Spleen (tissue), 11 donors: ENCODE measurements around the gene ENOSF1. TPM values are rescaled to one million over a fixed set of nuclear protein-coding genes. Genes with fewer than 3 reads are reported as not detected.

Experiments used
- DNase-seq: peaks from one replicate; pipeline ENCODE4 v3.0.0-alpha.2; 2020
- H3K27ac ChIP-seq, 8 donors: fragments of 200-600 bp; sonication (generic) in 7 of 8; 1 replicate in 4 of 8; 2 replicates in 4 of 8; pipeline versions ENCODE4 v1.5.0 to v1.8.0; 2016 to 2021; ENCODE audit warnings: inconsistent platforms in 4 of 8, mild to moderate bottlenecking in 4 of 8, moderate library complexity in 1 of 8
- H3K27me3 ChIP-seq, 7 donors: fragments of 200-600 bp; sonication (generic) in 6 of 7; replicated peaks in 1 of 7; 1 replicate in 4 of 7; 2 replicates in 3 of 7; pipeline versions ENCODE4 v1.5.0 to v1.8.0; 2016 to 2021; ENCODE audit warnings: inconsistent platforms in 3 of 7, mild to moderate bottlenecking in 1 of 7
- H3K36me3 ChIP-seq, 6 donors: fragments of 200-600 bp; sonication (generic) in 5 of 6; 1 replicate in 4 of 6; 2 replicates in 2 of 6; pipeline versions ENCODE4 v1.5.0 to v1.8.0; 2016 to 2021; ENCODE audit warnings: inconsistent platforms in 2 of 6
- H3K4me1 ChIP-seq, 6 donors: fragments of 200-600 bp; sonication (generic) in 5 of 6; 1 replicate in 3 of 6; 2 replicates in 3 of 6; pipeline versions ENCODE4 v1.5.0 to v1.8.0; 2016 to 2021; ENCODE audit warnings: inconsistent platforms in 3 of 6
- H3K4me3 ChIP-seq, 8 donors: fragments of 200-600 bp; sonication (generic) in 7 of 8; 1 replicate in 4 of 8; 2 replicates in 4 of 8; pipeline versions ENCODE4 v1.5.0 to v1.8.0; 2016 to 2021; ENCODE audit warnings: inconsistent platforms in 4 of 8, mild to moderate bottlenecking in 4 of 8, moderate library complexity in 2 of 8
- H3K9me3 ChIP-seq, 8 donors: fragments of 200-600 bp; sonication (generic) in 7 of 8; 1 replicate in 4 of 8; 2 replicates in 4 of 8; pipeline versions ENCODE4 v1.5.0 to v1.8.0; 2016 to 2021; ENCODE audit warnings: inconsistent platforms in 4 of 8
- POLR2A ChIP-seq, 3 donors: fragments of 450-650 bp; IDR thresholded peaks; one replicate each; pipeline ENCODE4 v1.5.1; 2017; ENCODE audit warnings: antibody characterized with exemption in 3 of 3, mild to moderate bottlenecking in 1 of 3
- POLR2AphosphoS5 ChIP-seq, 3 donors: sonication (generic); formaldehyde crosslinking; IDR thresholded peaks; one replicate each; pipeline ENCODE4 v1.5.1; 2017; ENCODE audit warnings: antibody characterized with exemption in 3 of 3
- WGBS, 5 donors: extraction: QIAGEN DNeasy Blood & Tissue Kit in 3 of 5; methylation state at CpG; one replicate each; pipeline versions ENCODE4 v1.1.5 to v1.1.7; 2013 to 2018; 5-methylcytosine and 5-hydroxymethylcytosine counted together
- intact Hi-C: fragments of 100-400 bp; cut with DNase I; formaldehyde crosslinking; loops from one replicate; pipeline ENCODE4 v1.15.0; 2023; ENCODE audit warnings: low total_unique reads
- polyA plus RNA-seq, 3 donors: library from polyadenylated mRNA; stranded (reverse); fragments of 200-250 nt; gene quantifications; one replicate each; pipeline ENCODE4 v1.2.1, GENCODE V29; 2013
- total RNA-seq, 7 donors: library from RNA; depleted of rRNA in 3 of 7; stranded (reverse); fragments of >200 nt in 3 of 7; fragmentation: NEBNext Ultra II Directional in 4 of 7; extraction: Animal tissue kit (Norgen Biotek cat#: 25700) in 4 of 7; gene quantifications; one replicate each; pipeline versions ENCODE4 v1.1.0 to v1.2.1, GENCODE V29; 2016 to 2021
- TF ChIP-seq, protein P1 (sequence below), 11 experiments: fragments of 200-600 bp in 7 of 11; fragments of 450-650 bp in 4 of 11; sonication (generic) in 4 of 11; IDR thresholded peaks in 8 of 11; conservative IDR thresholded peaks in 3 of 11; 1 replicate in 7 of 11; 2 replicates in 4 of 11; pipeline versions ENCODE4 v1.4.0 to v1.8.0; 2016 to 2021; ENCODE audit warnings: antibody characterized with exemption in 11 of 11, inconsistent platforms in 4 of 11, mild to moderate bottlenecking in 1 of 11
- donor health status: healthy with polysubstance abuse.
- donor health status: DM: no; HTN: no; CAD: no; lungs with moderate emphysema.
- donor health status: DM: no; HTN: no; CAD: no.
- donor health status: Bipolar disorder and iron deficiency.
- donor health status: healthy.
- donor health status: DM: no; HTN: no; CAD: no.
- donor health status: DM: yes; HTN: yes; CAD: no.

The ENOSF1 gene
- total and polyA plus RNA-seq, 10 donors = 28.2 to 125 (median 74.3) TPM

DNA sequence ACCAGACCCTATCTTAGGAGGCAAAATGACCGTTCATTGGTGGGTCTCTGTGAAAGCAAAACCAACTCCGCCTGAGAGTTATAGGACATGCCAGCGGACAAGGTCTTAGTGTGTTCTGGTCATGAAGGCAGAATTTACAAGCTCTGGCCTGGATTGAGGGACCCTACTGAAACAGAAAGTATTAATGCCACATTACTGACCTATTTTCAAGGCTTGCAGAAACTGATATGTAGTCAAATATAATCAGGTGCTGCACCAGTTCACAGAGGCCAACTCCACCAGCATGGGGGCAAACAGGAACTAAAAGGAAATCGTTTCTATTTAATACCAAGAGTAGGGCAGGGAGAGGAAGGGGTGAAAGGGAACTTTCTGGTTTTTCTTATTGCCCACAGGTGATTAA lies 35.3 kb downstream of the ENOSF1 start:
- H3K27ac ChIP-seq = no peak overlapping the region
- no peaks in the 10 kb centered on the region for H3K27me3 ChIP-seq
- peaks cover 0 to 100% (median 58%) of the 10 kb centered on the region in 6 donors for H3K36me3 ChIP-seq
- WGBS, 5 donors = 48 to 78% (median 59%) methylated on average over 4 of the region's 4 CpGs
- TF ChIP-seq, protein P1, sequence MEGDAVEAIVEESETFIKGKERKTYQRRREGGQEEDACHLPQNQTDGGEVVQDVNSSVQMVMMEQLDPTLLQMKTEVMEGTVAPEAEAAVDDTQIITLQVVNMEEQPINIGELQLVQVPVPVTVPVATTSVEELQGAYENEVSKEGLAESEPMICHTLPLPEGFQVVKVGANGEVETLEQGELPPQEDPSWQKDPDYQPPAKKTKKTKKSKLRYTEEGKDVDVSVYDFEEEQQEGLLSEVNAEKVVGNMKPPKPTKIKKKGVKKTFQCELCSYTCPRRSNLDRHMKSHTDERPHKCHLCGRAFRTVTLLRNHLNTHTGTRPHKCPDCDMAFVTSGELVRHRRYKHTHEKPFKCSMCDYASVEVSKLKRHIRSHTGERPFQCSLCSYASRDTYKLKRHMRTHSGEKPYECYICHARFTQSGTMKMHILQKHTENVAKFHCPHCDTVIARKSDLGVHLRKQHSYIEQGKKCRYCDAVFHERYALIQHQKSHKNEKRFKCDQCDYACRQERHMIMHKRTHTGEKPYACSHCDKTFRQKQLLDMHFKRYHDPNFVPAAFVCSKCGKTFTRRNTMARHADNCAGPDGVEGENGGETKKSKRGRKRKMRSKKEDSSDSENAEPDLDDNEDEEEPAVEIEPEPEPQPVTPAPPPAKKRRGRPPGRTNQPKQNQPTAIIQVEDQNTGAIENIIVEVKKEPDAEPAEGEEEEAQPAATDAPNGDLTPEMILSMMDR (IDR thresholded peaks at IDR 0.05 in 8 of 11, conservative IDR thresholded peaks at IDR 0.05 in 3 of 11) = no peak
- DNase-seq = no peak
- no peaks in the 10 kb centered on the region for H3K9me3 ChIP-seq
- intact Hi-C loops = no loop called here
- H3K4me3 ChIP-seq = no peak overlapping the region
- H3K4me1 ChIP-seq = peaks cover 0 to 3% (median 0%) of the 10 kb centered on the region in 6 donors

DNA sequence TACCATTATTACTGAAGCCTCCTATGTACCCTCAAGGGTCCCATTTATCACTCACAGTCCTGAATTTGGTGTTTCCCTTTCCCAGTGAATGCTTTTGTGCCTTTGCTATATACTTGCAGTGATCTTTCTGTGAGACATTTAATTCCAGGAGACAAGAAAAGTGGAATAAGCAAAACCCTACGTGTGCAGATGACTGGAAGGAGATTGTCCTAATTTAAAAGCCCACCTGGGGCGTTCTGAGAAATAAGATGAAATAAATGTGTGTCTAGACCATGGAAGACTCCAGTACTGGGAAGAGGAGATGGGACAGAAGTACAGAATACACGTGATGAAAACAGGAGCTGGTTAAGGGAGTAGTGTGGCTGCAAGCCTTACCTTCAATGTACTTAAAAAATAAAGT lies 35.7 kb downstream of the ENOSF1 start:
- WGBS, 5 donors = 87 to 96% (median 93%) methylated on average over 3 of the region's 3 CpGs
- H3K9me3 ChIP-seq = no peaks in the 10 kb centered on the region
- no peak overlapping the region for H3K27ac ChIP-seq
- H3K36me3 ChIP-seq = peaks cover 0 to 100% (median 57%) of the 10 kb centered on the region in 6 donors
- TF ChIP-seq, protein P1 (IDR thresholded peaks at IDR 0.05 in 8 of 11, conservative IDR thresholded peaks at IDR 0.05 in 3 of 11) = no peak
- TF ChIP-seq POLR2AphosphoS5 (IDR thresholded peaks at IDR 0.05) = no peak
- no peak for TF ChIP-seq POLR2A (IDR thresholded peaks at IDR 0.05)
- intact Hi-C loops = no loop called here
- no peaks in the 10 kb centered on the region for H3K27me3 ChIP-seq
- no peak for DNase-seq
- no peaks in the 10 kb centered on the region for H3K4me1 ChIP-seq
- H3K4me3 ChIP-seq = no peak overlapping the region

DNA sequence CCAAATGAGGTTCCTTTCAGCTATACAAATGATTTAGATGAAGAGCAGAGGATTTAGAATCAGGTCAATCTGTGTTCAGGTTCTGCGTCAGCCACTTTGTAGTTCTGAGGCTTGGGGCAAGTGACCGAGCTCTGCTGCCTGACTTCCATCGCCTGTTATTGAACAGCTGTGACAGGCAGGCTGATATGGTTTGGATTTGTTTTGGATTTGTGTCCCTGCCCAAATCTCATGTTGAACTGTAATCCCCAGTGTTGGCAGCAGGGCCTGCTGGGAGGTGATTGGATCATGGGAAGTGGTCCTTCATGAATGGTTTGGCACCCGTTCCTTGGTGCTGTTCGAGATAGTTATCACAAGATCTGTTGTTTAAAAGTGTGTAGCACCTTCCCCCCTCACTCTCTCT lies 36.4 kb downstream of the ENOSF1 start:
- no peaks in the 10 kb centered on the region for H3K4me1 ChIP-seq
- peaks cover 0 to 100% (median 57%) of the 10 kb centered on the region in 6 donors for H3K36me3 ChIP-seq
- H3K9me3 ChIP-seq = no peaks in the 10 kb centered on the region
- intact Hi-C loops = no loop called here
- H3K27ac ChIP-seq = no peak overlapping the region
- no peak overlapping the region for H3K4me3 ChIP-seq
- no peaks in the 10 kb centered on the region for H3K27me3 ChIP-seq
- no peak for DNase-seq
- TF ChIP-seq, protein P1 (IDR thresholded peaks at IDR 0.05 in 8 of 11, conservative IDR thresholded peaks at IDR 0.05 in 3 of 11) = no peak
- TF ChIP-seq POLR2A (IDR thresholded peaks at IDR 0.05) = no peak
- 88 to 94% (median 93%) methylated on average over 5 of the region's 5 CpGs for WGBS, 5 donors

DNA sequence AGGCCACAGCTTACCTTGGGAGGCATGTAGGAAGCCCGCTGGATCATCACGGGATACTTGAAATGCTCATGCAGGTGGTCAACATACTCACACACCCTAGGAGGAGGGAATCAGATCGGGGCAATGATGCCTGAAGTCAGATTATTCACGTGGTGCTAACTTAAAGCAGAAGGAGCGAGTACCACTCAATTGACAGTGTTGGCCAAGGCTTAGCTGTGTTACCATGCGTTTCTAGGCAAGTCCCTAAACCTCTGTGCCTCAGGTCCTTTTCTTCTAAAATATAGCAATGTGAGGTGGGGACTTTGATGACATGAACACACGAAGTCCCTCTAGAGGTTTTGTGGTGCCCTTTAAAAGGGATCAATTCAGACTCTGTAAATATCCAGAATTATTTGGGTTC lies 37.1 kb downstream of the ENOSF1 start:
- no peak overlapping the region for H3K27ac ChIP-seq
- intact Hi-C loops = no loop called here
- no peaks in the 10 kb centered on the region for H3K9me3 ChIP-seq
- 92 to 96% (median 95%) methylated on average over 7 of the region's 7 CpGs for WGBS, 5 donors
- H3K4me3 ChIP-seq = no peak overlapping the region
- no peaks in the 10 kb centered on the region for H3K27me3 ChIP-seq
- no peaks in the 10 kb centered on the region for H3K4me1 ChIP-seq
- peaks cover 0 to 100% (median 64%) of the 10 kb centered on the region in 6 donors for H3K36me3 ChIP-seq
- DNase-seq = no peak
- no peak for TF ChIP-seq POLR2A (IDR thresholded peaks at IDR 0.05)
- no peak for TF ChIP-seq POLR2AphosphoS5 (IDR thresholded peaks at IDR 0.05)

DNA sequence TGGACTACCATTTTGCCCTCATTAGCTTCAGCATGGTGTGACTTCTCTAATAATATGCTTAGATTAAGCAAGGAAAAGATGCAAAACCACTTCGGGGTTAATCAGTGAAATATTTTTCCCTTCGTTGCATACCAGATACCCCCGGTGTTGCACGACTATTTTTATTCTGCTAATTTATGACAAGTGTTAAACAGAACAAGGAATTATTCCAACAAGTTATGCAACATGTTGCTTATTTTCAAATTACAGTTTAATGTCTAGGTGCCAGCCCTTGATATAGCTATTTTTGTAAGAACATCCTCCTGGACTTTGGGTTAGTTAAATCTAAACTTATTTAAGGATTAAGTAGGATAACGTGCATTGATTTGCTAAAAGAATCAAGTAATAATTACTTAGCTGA lies 38.7 kb downstream of the ENOSF1 start:
- Histone ChIP-seq H3K9me3 (no peaks in the 10 kb centered on the region), H3K4me1 (no peaks in the 10 kb centered on the region), H3K36me3 (peaks cover 0 to 100% (median 64%) of the 10 kb centered on the region in 6 donors), H3K4me3 (no peak overlapping the region), H3K27ac (no peak overlapping the region), H3K27me3 (no peaks in the 10 kb centered on the region)
- no peak for DNase-seq
- TF ChIP-seq, protein P1 (IDR thresholded peaks at IDR 0.05 in 8 of 11, conservative IDR thresholded peaks at IDR 0.05 in 3 of 11) = no peak
- TF ChIP-seq POLR2AphosphoS5 (IDR thresholded peaks at IDR 0.05) (no peak), POLR2A (IDR thresholded peaks at IDR 0.05) (no peak)
- intact Hi-C loops = no loop called here
- WGBS, 5 donors = 69 to 78% (median 77%) methylated on average over 5 of the region's 5 CpGs
